ENCODE data around the gene TSPAN18.
A peak's percentile ranks its signal among the peaks of the same experiment; 100 is the strongest.

TSPAN18 gene

DNA sequence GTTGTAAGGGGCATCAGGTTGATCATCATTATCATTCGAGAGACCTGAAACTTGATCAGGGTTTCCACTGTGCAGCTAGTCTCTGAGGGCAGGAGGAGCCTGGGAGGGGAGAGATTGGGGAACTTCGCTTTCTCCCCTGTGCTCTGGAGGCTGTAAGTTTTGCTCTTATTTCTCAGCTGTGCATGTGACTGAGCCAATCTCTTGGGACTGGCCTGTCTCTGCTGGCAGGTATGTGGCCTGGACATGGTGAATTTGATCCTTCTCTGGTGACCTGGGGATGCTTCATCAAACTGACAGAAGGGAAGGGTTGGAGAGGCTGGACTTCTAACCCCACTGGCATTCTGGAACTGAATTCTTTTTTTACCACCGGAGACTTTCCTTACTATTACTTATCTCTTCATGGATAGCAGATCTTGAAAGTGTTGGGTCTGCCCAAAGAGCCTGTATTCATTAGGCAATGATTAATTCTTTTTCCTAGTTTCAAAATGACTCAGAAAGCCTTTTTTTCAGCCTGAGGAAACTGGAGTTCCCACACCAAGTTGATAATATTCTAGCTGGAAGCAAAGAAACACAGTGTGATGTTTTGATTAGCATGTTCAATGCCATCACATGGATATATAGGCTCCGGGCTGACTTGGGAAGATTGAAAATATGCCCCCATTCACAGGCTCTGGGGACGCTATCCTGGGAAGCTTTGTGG, 36.5 kb downstream of the TSPAN18 start:
- DNase-seq = no peak

DNA sequence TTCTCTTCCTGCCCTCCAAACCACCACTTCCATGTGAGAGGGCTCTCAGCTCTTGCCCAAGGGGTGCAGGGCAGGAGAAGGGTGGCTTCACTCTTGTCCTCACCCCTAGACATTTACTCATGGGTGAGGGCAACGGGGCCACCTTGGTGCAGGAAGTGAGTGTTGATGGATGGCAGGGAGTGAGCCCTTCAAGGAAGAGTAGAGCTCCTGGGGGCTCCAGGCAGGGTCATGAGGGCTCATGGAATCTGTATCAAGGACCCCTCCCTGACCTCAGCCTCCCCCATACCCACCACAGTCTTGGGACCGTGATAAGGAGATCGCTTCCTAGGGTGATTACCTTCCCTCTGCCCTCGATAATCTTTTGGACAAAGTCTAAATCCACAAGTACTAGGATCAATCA, 37.8 kb downstream of the TSPAN18 start:
- DNase-seq = no peak

DNA sequence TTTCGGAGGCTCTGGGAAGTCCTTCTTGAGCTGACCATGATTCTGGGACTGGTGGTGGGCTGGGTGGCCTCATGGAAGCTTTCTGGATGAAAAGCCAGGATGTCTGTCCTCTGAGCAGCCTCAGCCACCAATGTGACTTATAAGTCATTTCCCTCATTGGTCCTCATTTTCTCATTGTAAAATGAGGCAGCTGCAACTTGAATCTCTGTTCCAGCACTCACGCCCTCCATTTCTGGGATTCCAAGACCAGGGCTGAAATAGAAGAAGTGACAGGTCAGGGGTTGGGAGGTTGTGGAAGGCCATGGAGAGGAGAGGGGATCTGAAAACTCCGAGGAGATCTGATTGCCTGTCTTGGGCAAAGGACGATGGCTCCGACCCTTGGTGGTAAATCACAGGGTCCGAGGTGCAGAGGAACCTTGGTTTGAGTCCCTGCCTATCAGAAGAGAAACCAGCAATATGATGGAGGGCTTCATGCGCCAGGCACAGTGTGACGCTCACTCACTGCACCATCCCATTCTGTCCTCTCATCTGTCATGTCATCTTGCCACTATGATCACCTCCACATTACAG, 38.3 kb downstream of the TSPAN18 start:
- no peak for DNase-seq

DNA sequence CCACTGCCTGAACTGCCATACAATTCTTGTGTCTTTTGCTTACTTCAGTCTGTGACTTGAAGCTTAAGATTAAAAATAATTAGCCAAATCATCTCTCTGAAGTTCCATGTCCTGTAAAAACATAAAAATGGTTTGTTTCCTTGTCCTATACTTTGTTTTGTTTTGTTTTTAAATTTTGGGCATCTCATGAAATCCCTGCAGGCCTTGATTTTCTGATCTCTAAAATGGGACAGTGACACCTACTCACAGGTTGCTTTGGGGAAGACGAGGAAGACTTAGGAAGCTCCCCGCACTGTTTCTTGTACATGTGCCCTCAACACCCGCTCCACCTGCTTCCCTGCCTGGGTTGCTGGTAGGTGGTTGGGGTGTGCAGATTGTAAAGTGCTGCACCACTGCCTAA, 38.9 kb downstream of the TSPAN18 start:
- DNase-seq = no peak

DNA sequence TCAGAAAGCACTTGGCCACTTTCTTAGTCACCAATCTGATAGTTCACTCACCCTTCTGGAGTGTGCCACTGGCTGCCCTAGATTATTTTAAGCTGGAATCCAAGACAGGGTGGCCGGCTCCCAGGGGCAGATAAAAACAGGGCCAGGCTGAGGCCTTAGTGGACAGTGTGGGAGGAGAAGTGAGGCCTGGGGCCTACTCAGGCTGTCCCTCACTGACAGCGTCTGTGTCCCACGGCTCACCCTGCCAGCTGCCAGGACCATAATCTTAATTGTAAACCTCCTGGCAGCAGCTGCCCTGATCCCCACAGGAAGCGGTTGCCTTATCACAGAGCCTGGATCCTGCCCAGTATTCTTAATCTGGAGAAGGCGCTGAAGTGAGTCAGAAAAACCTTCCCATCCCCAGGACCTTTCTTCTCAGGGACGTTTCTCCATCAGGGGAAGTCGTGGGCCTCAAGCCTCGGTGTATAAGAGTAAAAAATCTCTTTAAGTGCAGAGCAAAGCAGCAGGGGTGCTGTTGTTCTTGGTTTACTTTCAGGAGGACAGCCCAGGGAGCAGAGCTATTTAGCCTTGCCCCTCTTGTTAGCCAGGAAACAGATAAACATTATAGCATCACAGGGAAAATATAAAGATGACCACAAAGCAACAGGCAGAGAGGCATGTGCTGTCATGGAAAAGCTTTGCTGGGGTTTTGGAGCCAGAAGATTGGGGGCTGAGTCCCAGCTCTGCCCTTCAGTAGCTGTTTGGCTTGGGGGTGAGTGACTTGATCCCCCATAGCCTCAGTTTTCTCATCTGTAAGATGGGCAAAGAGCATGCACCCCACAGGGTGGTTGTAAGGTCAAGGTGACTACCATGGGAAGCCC, 39.6 kb downstream of the TSPAN18 start:
- no peak for DNase-seq

DNA sequence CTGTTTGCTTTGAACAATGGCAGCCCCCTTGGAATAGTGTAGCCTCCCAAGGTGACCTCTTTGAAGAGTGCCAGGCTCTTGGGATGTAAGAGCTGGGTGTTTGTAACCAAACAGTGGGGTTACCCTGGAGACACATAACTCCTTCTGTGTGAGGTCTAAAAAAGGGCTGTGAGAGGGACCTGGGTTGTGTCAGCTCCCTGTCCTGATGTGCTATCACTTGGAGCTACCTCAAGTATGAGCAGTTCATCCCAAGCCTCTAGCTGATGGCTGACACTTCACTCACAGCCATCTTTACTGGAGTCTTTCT, 40.2 kb downstream of the TSPAN18 start:
- DNase-seq = no peak

DNA sequence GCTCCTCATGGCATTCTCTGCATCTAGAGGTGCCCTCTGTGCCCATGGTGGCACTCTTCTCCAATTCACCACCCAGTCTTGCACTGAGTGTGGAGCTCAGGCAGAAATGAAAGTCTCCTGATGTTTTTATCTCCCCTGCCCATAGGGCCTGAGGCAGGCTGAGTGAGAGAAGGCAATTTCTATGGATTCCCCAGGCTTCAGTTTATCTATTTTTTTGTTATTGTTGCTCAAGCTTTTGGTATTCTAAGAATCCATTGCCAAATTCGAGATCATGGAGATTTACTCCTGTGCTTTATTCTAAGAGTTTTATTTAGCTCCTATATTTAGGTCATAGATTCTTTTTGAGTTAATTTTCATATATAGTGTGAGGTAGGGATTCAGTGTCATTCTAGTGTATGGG, 40.7 kb downstream of the TSPAN18 start:
- no peak for DNase-seq

DNA sequence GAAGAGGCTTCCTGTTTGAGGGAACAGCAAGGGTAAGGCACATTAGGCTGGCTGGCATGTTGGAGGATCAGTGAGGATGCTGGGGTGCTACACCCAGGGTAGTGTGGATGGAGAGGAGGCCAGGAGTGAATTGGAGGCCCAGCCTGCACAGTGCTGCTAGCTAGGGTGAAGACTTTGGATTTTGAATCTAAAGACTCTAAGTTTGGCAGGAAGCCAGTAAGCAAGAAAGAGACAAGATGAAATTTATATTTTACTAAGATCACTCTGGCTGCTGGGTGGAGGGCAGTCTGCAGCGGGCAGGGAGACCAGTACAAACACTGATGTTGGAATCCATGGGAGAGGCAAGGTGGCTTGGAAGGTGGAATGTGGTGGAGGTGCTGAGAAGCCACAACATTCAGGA, 43.6 kb downstream of the TSPAN18 start:
- DNase-seq = no peak

DNA sequence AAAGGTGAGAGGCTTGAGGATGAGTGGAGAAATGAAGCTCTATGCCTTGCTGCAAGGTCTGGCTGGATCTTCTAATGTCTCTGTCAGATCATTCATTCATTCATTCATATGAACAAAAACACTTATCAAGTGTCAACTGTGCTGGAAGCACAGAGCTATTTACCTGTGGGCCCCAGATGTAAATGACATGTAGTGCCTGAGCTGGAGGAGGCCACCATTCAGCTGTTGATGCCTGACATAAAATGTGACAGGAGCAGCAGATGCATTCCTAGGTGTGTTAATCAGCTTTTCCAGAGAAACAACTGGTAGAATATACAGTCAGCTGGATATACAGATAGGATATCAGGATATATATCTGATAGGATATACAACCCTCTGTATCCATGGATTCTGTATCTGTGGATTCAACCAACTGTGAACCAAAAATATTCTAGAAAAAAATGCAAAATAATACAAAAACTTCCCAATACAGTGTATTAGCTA, 44.5 kb downstream of the TSPAN18 start:
- DNase-seq = no peak

DNA sequence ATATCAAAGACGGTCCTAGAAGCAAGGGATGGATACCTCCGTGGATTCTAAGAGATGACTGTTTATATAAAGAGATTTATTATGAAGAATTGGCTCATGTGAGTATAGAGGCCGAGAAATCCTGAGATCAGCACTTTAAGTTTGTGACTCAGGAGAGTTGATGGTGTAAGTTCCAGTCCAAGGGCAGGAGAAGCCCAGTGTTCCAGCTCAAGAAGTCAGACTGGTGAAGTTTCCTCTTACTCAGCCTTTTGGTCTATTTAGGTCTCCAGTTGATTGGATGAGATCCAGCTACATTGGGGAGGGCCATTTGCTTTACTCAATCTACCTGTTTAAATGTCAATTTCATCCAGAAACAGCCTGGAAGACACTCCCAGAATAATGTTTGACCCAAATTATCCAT, 45.1 kb downstream of the TSPAN18 start:
- no peak for DNase-seq

DNA sequence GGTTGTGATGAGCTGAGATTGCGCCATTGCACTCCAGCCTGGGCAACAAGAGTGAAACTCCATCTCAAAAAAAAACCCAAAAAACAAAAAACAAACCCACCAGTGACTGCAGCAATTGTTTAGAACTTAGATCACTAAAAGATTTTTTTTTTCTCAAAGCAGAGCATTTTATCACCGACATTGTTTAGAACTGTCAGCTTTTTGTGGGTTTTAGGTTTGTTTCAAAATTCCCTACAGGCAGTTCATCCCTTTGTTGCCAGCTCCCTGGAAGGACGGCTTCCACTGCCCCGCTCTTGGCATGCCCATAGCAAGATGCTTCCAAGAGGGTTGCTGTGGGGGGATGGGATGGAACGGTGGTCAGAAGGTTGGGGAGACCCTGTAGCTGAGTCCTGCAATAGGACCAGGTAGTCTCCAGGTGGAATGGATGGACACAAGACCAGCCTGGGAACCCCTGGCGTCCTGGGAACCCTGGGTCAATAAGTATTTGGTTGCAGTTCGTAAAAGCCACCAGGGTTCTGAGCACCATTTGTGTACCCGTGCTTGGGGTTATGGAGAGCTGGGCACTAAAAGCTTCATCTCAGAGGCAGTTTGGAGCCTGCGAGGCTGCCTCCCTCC, 46.7 kb downstream of the TSPAN18 start:
- DNase-seq = no peak

DNA sequence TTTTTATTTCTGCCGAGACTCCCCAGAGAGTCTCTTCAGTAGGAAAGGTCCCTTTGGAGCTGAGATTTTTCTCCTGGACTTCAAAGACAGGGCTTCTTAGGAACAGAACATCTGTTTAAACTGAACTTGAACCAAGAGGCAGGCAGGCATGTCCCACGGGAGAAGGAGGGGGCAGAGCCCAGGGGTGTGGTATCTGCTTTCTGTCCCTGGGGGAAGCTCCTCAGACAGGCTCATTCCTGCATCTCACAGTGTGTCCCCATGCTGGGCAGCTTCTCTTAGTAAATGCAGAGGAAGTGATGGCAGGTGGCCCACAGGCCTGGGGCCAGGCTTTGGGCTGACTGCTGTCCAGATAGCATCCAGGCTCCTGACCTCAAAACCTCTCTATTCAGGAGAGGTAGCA, 47.3 kb downstream of the TSPAN18 start:
- no peak for DNase-seq

DNA sequence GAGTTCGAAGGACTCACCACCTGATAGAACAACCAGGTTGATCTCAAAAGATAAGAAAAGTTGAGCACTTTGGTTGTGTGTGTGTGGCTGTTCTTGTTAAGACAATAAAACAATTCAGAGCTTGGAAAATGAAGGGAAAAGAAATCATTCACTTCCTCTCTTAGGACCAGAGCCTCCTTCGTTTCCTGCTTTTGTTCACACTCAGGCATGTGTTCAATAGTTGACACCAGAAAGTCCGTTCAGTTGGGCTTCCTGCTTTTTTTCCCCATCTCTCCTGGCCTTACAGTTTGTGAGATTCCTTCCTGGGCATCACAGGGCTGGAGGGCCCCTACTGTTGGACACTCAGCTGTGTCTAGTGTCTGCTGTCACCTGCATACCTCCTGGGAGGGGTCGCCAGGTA, 48.0 kb downstream of the TSPAN18 start:
- no peak for DNase-seq

DNA sequence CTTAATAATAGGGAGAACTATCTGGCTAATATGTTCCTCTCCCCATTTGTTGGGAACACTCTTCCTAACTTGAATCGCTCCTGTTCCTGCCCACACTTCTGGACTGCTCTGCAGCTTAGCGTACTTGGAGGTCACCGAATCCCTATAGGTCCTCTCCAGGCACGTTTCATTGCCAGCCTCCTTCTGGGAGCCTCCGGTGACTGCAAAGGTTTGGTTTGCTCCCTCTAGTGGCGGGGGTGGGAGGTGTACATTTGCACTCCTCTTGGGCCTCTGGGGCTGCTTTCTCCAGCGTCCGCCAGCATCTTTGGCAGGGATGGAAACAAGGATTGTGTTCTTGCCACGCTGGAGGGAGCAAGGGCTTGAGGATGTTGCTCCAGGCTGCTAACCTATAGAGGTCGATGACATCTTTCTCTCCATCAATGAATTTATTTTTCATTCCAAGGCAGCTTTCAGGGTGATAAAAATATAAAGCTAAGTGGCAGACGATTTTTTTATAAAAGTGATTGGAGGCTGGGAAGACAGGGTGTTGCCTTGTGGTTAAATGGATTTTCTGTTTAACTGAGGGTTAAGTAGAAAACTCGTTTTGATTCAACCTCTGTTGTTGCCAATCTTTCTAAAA, 48.7 kb downstream of the TSPAN18 start:
- DNase-seq = peak; percentile 67

DNA sequence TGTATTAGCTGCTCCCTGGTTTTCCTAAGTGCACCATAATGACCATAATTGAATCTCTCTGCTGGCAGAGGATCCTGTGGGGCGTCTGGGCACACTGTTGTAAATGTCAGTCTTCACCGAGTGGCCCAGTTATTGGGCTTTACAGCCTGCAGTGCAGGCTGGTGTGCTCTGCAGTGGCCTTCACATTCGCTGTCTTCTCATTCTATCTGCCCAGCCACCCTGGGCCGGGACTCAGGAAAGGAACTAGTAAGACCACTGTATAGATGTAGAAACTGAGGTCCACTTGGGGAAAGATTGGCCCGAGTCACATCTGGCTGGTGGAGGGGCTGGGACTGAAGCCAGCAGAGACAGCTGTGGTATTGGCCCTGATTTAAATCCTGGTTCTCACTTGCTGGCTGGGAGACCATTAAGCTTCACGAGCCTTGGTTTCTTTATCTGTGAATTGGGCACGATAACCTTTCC, 49.3 kb downstream of the TSPAN18 start:
- DNase-seq = no peak

DNA sequence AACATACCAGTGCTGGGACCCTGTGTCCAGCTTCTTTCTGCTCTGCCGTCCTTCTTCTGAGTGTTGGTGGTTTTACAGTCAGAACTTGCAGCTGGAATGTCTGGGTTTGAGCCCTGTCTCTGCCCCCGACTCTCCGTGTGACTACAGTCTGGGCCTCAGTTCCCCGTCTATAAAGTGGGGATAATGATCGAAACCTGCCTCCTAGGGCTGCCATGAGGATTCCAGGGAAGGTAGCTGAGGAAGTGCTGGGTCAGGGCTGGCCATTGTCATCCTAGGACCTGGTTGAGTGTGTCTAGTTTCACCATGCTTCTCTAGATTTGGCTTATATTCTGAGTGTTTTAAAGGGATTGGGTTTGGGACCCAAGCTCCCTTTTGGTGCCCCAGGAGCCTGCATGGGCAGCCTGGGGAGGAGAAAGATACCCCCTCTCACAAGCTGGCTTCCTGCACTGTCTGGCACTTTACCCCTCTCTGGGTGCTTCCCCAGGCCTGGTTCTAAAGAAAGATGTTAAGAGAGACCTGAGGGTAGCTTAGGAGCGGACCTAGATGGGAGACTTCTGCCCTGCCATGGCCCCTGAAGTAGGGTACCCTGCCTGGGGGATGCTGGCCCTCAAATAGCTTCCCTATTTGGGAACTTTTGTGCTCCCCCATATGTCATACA, 49.9 kb downstream of the TSPAN18 start:
- no peak for DNase-seq

DNA sequence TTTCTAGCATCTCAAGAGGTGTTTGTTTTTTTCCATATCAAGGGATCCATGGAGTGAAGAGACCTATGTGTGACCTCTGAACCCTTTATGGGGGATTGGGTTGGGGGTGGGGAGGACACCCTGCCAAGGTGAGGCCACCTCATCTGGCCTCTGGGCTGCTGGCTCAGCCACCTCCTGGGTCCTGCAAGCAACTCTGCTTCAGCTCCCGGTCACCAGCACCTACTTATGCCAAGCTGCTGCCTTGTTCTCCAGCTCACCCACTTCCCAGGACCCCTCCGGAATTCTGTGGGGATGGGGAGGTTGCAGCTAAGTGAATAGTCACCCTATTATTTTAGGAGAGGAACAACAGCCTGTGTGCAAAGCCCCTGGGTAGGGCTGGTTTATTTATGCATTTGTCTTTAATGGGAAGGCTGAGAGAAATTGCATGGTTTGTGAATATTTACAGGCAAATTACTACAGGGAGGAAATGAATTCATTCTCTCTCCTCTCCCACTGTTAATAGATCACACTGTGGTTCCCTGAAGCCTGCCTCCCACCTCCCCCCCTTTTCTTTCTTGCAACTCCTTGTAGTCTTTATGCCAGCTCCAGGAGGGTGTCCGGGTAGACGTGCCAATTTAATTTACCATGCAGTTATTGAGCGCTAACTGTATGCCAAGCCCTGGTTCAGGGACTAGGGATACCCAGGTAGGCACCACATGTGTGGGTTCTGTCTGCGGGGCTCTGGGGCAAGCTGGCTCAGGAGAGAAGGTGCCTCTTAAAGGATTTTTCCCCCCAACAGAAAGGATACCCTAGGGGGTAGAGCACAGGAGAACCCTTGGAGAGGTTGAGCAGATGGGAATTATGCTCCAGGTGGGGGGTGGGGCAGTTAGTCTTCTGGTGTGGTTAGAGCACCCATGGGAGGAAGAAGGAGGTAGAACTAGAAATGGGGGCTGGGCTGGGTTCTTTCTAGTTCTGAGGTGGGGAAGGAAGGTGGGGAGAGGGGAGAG, 50.7 kb downstream of the TSPAN18 start:
- no peak for DNase-seq

DNA sequence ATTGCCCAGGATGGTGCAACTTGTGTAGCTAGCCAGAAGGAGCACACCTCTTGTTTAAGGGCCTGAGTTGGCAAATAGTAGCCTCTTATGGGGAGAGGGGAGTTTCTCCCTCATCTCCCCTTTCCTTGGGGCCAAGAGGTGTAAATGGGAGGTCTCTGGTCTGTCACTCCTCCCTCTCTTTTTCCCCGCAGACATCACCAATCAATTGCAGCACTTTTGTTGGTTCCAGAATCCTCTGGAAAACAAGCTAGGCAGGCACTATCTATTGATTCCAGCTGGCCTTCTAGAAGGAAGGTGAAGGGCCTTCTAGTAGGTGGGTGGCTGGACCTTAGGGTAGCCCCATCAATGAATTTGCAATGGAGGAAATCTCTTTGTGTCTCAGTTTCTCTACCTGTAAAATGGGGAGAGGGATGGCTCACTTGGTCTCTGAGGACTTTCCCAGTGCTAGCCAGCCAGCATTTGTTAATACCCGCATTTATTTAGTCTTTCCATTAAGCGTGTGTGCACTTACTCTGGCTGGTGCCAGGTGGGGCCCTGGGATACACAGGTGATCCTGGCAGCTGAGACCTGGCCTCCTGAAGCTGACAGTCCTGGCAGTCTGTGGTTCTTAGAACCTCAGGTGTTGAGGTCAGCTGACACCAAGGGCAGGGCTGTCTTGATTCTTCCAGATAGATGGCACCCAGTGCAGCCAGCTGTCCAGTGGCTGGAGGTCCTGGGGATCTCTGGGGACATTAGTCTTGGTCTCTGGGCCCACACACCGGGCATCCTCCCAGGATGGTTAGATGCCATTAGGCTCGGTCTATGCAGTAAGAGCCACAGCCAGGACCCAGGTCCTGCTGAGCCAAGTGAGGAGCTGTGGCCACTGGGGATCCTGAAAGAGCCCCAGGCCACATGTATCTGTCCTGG, 51.7 kb downstream of the TSPAN18 start:
- no peak for DNase-seq

DNA sequence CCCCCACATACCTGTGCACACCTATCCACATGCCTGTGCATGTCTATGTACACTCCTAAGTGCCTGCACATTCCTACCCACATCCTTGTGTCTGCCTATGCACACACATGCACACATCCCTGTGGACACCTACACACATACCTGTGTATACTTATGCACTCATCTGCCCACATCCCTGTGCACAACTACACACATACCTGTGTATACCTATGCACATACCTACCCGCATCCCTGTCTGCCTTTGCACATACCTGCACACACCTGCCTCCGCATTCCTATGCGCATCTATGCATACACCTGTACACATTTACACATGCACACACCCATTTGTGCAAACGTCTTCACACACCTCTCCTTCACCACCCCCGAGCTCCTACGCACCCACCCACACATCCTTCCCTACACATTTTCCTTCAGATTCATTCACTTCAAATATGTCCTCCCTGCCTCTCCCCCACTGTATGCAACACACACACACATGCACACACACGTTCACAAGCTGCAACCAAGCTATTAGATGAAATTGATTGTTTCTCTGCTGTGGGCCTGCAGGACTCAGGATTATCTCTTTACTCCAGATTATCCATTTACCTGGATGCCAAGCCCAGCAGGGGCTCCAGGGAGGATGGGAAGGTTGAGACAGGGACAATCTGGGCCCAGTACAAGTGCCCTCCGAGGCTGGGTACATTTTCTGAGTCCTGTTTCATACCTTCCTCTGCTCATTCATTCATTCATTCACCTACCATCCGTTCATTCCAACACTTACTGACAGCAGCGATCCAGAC, 53.2 kb downstream of the TSPAN18 start:
- no peak for DNase-seq
